ENCODE results near the gene AURKAIP1.
"Not testable (repeated sequence)": the region's sequence is repeated elsewhere in the genome, so short reads cannot be mapped to it uniquely, and the experiment has no call there.

AURKAIP1 gene

GRCh38 chr1:1374929-1375662, at the start of gene AURKAIP1:
Gene AURKAIP1 (minus strand): TSS chr1:1375207. CDS start chr1:1374756, 451 bp downstream.
- DNase-seq (ENCODE audit: low read depth in 2 of 2) = peak; percentile 93 to 97

- DNase-seq (ENCODE audit: low read depth in 2 of 2) = no peak
Observed at GRCh38 chr1:1424707-1425106, 49.7 kb upstream of the AURKAIP1 start.

GRCh38 chr1:1423245-1423597, 48.2 kb upstream of the AURKAIP1 start:
- no peak for DNase-seq (ENCODE audit: low read depth in 2 of 2)

- no peak for DNase-seq (ENCODE audit: low read depth in 2 of 2)
Observed at GRCh38 chr1:1422465-1423244, 47.6 kb upstream of the AURKAIP1 start.

GRCh38 chr1:1421907-1422464, 47.0 kb upstream of the AURKAIP1 start:
- DNase-seq (ENCODE audit: low read depth in 2 of 2) = no peak

GRCh38 chr1:1421147-1421906, 46.3 kb upstream of the AURKAIP1 start, which contains the start of gene ANKRD65:
Gene ANKRD65 (minus strand): TSS chr1:1421276. CDS start chr1:1421005, 271 bp downstream.
- DNase-seq (ENCODE audit: low read depth in 2 of 2) = no peak

GRCh38 chr1:1420654-1421141, 45.7 kb upstream of the AURKAIP1 start:
- DNase-seq (ENCODE audit: low read depth in 2 of 2) = no peak

- DNase-seq (ENCODE audit: low read depth in 2 of 2) = no peak
Observed at GRCh38 chr1:1419813-1420653, 45.0 kb upstream of the AURKAIP1 start.

- DNase-seq (ENCODE audit: low read depth in 2 of 2) = no peak
Observed at GRCh38 chr1:1419363-1419812, 44.4 kb upstream of the AURKAIP1 start.

- no peak for DNase-seq (ENCODE audit: low read depth in 2 of 2)
Observed at GRCh38 chr1:1418464-1419362, 43.7 kb upstream of the AURKAIP1 start.

- DNase-seq (ENCODE audit: low read depth in 2 of 2) = not testable (repeated sequence)
Observed at GRCh38 chr1:1417825-1418463, 42.9 kb upstream of the AURKAIP1 start.

- not testable (repeated sequence) for DNase-seq (ENCODE audit: low read depth in 2 of 2)
Observed at GRCh38 chr1:1417396-1417795, 42.4 kb upstream of the AURKAIP1 start.

- DNase-seq (ENCODE audit: low read depth in 2 of 2) = no peak
Observed at GRCh38 chr1:1415751-1416150, 40.7 kb upstream of the AURKAIP1 start.

- DNase-seq (ENCODE audit: low read depth in 2 of 2) = not testable (repeated sequence)
Observed at GRCh38 chr1:1412311-1412902, 37.4 kb upstream of the AURKAIP1 start.

GRCh38 chr1:1411626-1412025, 36.6 kb upstream of the AURKAIP1 start:
- no peak for DNase-seq (ENCODE audit: low read depth in 2 of 2)

GRCh38 chr1:1410238-1410637, 35.2 kb upstream of the AURKAIP1 start:
- DNase-seq (ENCODE audit: low read depth in 2 of 2) = not testable (repeated sequence)

- DNase-seq (ENCODE audit: low read depth in 2 of 2) = no peak
Observed at GRCh38 chr1:1407636-1408318, 32.8 kb upstream of the AURKAIP1 start.
